ENCODE results near the gene FAM3D.
A peak's percentile ranks its signal among the peaks of the same experiment; 100 is the strongest.

FAM3D gene

GRCh38 chr3:58630710-58631092 lies 35.9 kb downstream of the FAM3D start:
- no peak overlapping the region for H3K27ac ChIP-seq (ENCODE audit: insufficient read depth, low read length, poor library complexity, severe bottlenecking)
- H3K9me3 ChIP-seq (ENCODE audit: control insufficient read depth, low read length), result no peaks in the 10 kb centered on the region
- H3K4me3 ChIP-seq (ENCODE audit: insufficient read depth, low read depth, low read length, poor library complexity, severe bottlenecking), result no peak overlapping the region
- DNase-seq, result no peak
- peaks cover 3% of the 10 kb centered on the region for H3K4me1 ChIP-seq (ENCODE audit: control insufficient read depth, insufficient read depth, low read length, poor library complexity, severe bottlenecking)
- no peaks in the 10 kb centered on the region for H3K27me3 ChIP-seq (replicated peaks; ENCODE audit: control insufficient read depth, insufficient read depth, low read length, poor library complexity, severe bottlenecking)
- H3K36me3 ChIP-seq (ENCODE audit: control insufficient read depth, insufficient read depth, low read length), result no peaks in the 10 kb centered on the region

GRCh38 chr3:58630076-58630709 lies 36.4 kb downstream of the FAM3D start:
- Histone ChIP-seq H3K27ac (ENCODE audit: insufficient read depth, low read length, poor library complexity, severe bottlenecking) (no peak overlapping the region), H3K27me3 (replicated peaks; ENCODE audit: control insufficient read depth, insufficient read depth, low read length, poor library complexity, severe bottlenecking) (no peaks in the 10 kb centered on the region), H3K9me3 (ENCODE audit: control insufficient read depth, low read length) (no peaks in the 10 kb centered on the region), H3K36me3 (ENCODE audit: control insufficient read depth, insufficient read depth, low read length) (no peaks in the 10 kb centered on the region), H3K4me3 (ENCODE audit: insufficient read depth, low read depth, low read length, poor library complexity, severe bottlenecking) (no peak overlapping the region), H3K4me1 (ENCODE audit: control insufficient read depth, insufficient read depth, low read length, poor library complexity, severe bottlenecking) (peaks cover 3% of the 10 kb centered on the region)
- peak; percentile 11 to 37 (median 12) for DNase-seq

- H3K27me3 ChIP-seq (replicated peaks; ENCODE audit: control insufficient read depth, insufficient read depth, low read length, poor library complexity, severe bottlenecking), result no peaks in the 10 kb centered on the region
- H3K9me3 ChIP-seq (ENCODE audit: control insufficient read depth, low read length), result no peaks in the 10 kb centered on the region
- peaks cover 3% of the 10 kb centered on the region for H3K4me1 ChIP-seq (ENCODE audit: control insufficient read depth, insufficient read depth, low read length, poor library complexity, severe bottlenecking)
- no peak overlapping the region for H3K27ac ChIP-seq (ENCODE audit: insufficient read depth, low read length, poor library complexity, severe bottlenecking)
- no peaks in the 10 kb centered on the region for H3K36me3 ChIP-seq (ENCODE audit: control insufficient read depth, insufficient read depth, low read length)
- H3K4me3 ChIP-seq (ENCODE audit: insufficient read depth, low read depth, low read length, poor library complexity, severe bottlenecking), result no peak overlapping the region
- DNase-seq, result no peak
Observed at GRCh38 chr3:58629629-58630028, 36.9 kb downstream of the FAM3D start.

GRCh38 chr3:58628823-58629562 lies 37.6 kb downstream of the FAM3D start:
- Histone ChIP-seq H3K27me3 (replicated peaks; ENCODE audit: control insufficient read depth, insufficient read depth, low read length, poor library complexity, severe bottlenecking) (no peaks in the 10 kb centered on the region), H3K27ac (ENCODE audit: insufficient read depth, low read length, poor library complexity, severe bottlenecking) (no peak overlapping the region), H3K4me3 (ENCODE audit: insufficient read depth, low read depth, low read length, poor library complexity, severe bottlenecking) (no peak overlapping the region), H3K9me3 (ENCODE audit: control insufficient read depth, low read length) (no peaks in the 10 kb centered on the region), H3K4me1 (ENCODE audit: control insufficient read depth, insufficient read depth, low read length, poor library complexity, severe bottlenecking) (peaks cover 3% of the 10 kb centered on the region), H3K36me3 (ENCODE audit: control insufficient read depth, insufficient read depth, low read length) (no peaks in the 10 kb centered on the region)
- no peak for DNase-seq

GRCh38 chr3:58627941-58628340 lies 38.6 kb downstream of the FAM3D start:
- Histone ChIP-seq H3K9me3 (ENCODE audit: control insufficient read depth, low read length) (no peaks in the 10 kb centered on the region), H3K4me1 (ENCODE audit: control insufficient read depth, insufficient read depth, low read length, poor library complexity, severe bottlenecking) (peaks cover 3% of the 10 kb centered on the region), H3K27ac (ENCODE audit: insufficient read depth, low read length, poor library complexity, severe bottlenecking) (no peak overlapping the region), H3K4me3 (ENCODE audit: insufficient read depth, low read depth, low read length, poor library complexity, severe bottlenecking) (no peak overlapping the region), H3K27me3 (replicated peaks; ENCODE audit: control insufficient read depth, insufficient read depth, low read length, poor library complexity, severe bottlenecking) (no peaks in the 10 kb centered on the region), H3K36me3 (ENCODE audit: control insufficient read depth, insufficient read depth, low read length) (no peaks in the 10 kb centered on the region)
- no peak for DNase-seq

GRCh38 chr3:58627570-58627885 lies 39.0 kb downstream of the FAM3D start:
- H3K4me3 ChIP-seq (ENCODE audit: insufficient read depth, low read depth, low read length, poor library complexity, severe bottlenecking), result no peak overlapping the region
- peaks cover 3% of the 10 kb centered on the region for H3K4me1 ChIP-seq (ENCODE audit: control insufficient read depth, insufficient read depth, low read length, poor library complexity, severe bottlenecking)
- H3K27me3 ChIP-seq (replicated peaks; ENCODE audit: control insufficient read depth, insufficient read depth, low read length, poor library complexity, severe bottlenecking), result no peaks in the 10 kb centered on the region
- H3K27ac ChIP-seq (ENCODE audit: insufficient read depth, low read length, poor library complexity, severe bottlenecking), result no peak overlapping the region
- no peaks in the 10 kb centered on the region for H3K36me3 ChIP-seq (ENCODE audit: control insufficient read depth, insufficient read depth, low read length)
- H3K9me3 ChIP-seq (ENCODE audit: control insufficient read depth, low read length), result no peaks in the 10 kb centered on the region
- DNase-seq, result no peak

GRCh38 chr3:58626841-58627569 lies 39.6 kb downstream of the FAM3D start:
- no peaks in the 10 kb centered on the region for H3K9me3 ChIP-seq (ENCODE audit: control insufficient read depth, low read length)
- no peak overlapping the region for H3K27ac ChIP-seq (ENCODE audit: insufficient read depth, low read length, poor library complexity, severe bottlenecking)
- no peaks in the 10 kb centered on the region for H3K36me3 ChIP-seq (ENCODE audit: control insufficient read depth, insufficient read depth, low read length)
- H3K4me1 ChIP-seq (ENCODE audit: control insufficient read depth, insufficient read depth, low read length, poor library complexity, severe bottlenecking), result peaks cover 3% of the 10 kb centered on the region
- H3K4me3 ChIP-seq (ENCODE audit: insufficient read depth, low read depth, low read length, poor library complexity, severe bottlenecking), result no peak overlapping the region
- DNase-seq, result no peak
- H3K27me3 ChIP-seq (replicated peaks; ENCODE audit: control insufficient read depth, insufficient read depth, low read length, poor library complexity, severe bottlenecking), result no peaks in the 10 kb centered on the region

GRCh38 chr3:58625196-58625824 lies 41.3 kb downstream of the FAM3D start:
- H3K36me3 ChIP-seq (ENCODE audit: control insufficient read depth, insufficient read depth, low read length), result no peaks in the 10 kb centered on the region
- no peak overlapping the region for H3K4me3 ChIP-seq (ENCODE audit: insufficient read depth, low read depth, low read length, poor library complexity, severe bottlenecking)
- H3K9me3 ChIP-seq (ENCODE audit: control insufficient read depth, low read length), result no peaks in the 10 kb centered on the region
- H3K27ac ChIP-seq (ENCODE audit: insufficient read depth, low read length, poor library complexity, severe bottlenecking), result no peak overlapping the region
- DNase-seq, result no peak
- H3K4me1 ChIP-seq (ENCODE audit: control insufficient read depth, insufficient read depth, low read length, poor library complexity, severe bottlenecking), result peaks cover 3% of the 10 kb centered on the region
- H3K27me3 ChIP-seq (replicated peaks; ENCODE audit: control insufficient read depth, insufficient read depth, low read length, poor library complexity, severe bottlenecking), result no peaks in the 10 kb centered on the region

GRCh38 chr3:58624550-58624949 lies 42.0 kb downstream of the FAM3D start:
- Histone ChIP-seq H3K9me3 (ENCODE audit: control insufficient read depth, low read length) (no peaks in the 10 kb centered on the region), H3K4me3 (ENCODE audit: insufficient read depth, low read depth, low read length, poor library complexity, severe bottlenecking) (no peak overlapping the region), H3K4me1 (ENCODE audit: control insufficient read depth, insufficient read depth, low read length, poor library complexity, severe bottlenecking) (no peaks in the 10 kb centered on the region), H3K27me3 (replicated peaks; ENCODE audit: control insufficient read depth, insufficient read depth, low read length, poor library complexity, severe bottlenecking) (no peaks in the 10 kb centered on the region), H3K36me3 (ENCODE audit: control insufficient read depth, insufficient read depth, low read length) (no peaks in the 10 kb centered on the region), H3K27ac (ENCODE audit: insufficient read depth, low read length, poor library complexity, severe bottlenecking) (no peak overlapping the region)
- DNase-seq, result no peak

- no peak overlapping the region for H3K4me3 ChIP-seq (ENCODE audit: insufficient read depth, low read depth, low read length, poor library complexity, severe bottlenecking)
- no peaks in the 10 kb centered on the region for H3K9me3 ChIP-seq (ENCODE audit: control insufficient read depth, low read length)
- H3K36me3 ChIP-seq (ENCODE audit: control insufficient read depth, insufficient read depth, low read length), result no peaks in the 10 kb centered on the region
- no peak for DNase-seq
- no peak overlapping the region for H3K27ac ChIP-seq (ENCODE audit: insufficient read depth, low read length, poor library complexity, severe bottlenecking)
- H3K4me1 ChIP-seq (ENCODE audit: control insufficient read depth, insufficient read depth, low read length, poor library complexity, severe bottlenecking), result no peaks in the 10 kb centered on the region
- H3K27me3 ChIP-seq (replicated peaks; ENCODE audit: control insufficient read depth, insufficient read depth, low read length, poor library complexity, severe bottlenecking), result no peaks in the 10 kb centered on the region
Observed at GRCh38 chr3:58623961-58624360, 42.6 kb downstream of the FAM3D start.

All from effector memory CD4-positive, alpha-beta T cell (primary cell).